ENCODE measurements around the gene CXXC1.

DNA sequence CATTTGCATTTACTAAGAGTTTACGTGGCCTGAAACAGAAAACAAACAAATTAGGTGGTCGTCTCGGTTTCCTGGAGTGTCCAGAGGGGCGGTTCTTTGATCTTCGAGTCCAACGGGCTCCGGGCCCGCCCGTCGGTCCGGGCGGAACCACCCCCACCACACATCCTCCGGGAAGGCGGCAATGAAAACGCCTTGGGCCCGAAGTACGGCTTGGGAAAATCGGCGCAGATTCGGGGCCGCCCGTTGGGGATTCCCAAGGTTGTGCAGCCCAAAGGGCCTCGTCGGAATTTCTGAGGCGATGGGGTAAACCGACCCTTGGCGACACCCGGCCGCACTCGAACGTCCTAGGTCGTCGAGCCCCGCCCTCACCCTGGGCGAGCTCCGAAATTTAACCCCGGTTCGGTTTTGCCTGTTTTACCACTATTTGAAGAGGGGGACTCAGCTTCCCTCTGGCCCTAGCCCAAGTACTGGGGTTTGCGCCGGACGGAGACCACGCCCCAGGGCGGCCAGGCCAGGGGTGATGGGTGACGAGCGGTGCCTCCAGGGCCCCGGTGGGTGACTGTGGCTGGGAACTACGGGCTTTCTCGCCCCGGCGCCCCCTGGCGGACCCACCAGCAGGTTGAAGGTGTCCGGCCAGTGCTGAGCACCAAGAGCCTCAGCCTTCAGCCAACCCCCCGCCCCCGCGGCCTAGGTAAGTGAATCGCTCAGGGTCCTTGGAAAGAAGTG lies 19.3 kb downstream of the CXXC1 start:
- TF ChIP-seq, protein P1, sequence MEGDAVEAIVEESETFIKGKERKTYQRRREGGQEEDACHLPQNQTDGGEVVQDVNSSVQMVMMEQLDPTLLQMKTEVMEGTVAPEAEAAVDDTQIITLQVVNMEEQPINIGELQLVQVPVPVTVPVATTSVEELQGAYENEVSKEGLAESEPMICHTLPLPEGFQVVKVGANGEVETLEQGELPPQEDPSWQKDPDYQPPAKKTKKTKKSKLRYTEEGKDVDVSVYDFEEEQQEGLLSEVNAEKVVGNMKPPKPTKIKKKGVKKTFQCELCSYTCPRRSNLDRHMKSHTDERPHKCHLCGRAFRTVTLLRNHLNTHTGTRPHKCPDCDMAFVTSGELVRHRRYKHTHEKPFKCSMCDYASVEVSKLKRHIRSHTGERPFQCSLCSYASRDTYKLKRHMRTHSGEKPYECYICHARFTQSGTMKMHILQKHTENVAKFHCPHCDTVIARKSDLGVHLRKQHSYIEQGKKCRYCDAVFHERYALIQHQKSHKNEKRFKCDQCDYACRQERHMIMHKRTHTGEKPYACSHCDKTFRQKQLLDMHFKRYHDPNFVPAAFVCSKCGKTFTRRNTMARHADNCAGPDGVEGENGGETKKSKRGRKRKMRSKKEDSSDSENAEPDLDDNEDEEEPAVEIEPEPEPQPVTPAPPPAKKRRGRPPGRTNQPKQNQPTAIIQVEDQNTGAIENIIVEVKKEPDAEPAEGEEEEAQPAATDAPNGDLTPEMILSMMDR (IDR thresholded peaks at IDR 0.05), result peak in 2 of 3 experiments; percentile 44 to 46
- no peak for TF ChIP-seq POLR2A (IDR thresholded peaks at IDR 0.05)
